Fibroblast of skin of right biceps (primary cell): ENCODE measurements around the gene WDR6.
"Not testable (repeated sequence)": the region's sequence is repeated elsewhere in the genome, so short reads cannot be mapped to it uniquely, and the experiment has no call there.

Experiments used
- DNase-seq: peaks from one replicate; pipeline ENCODE4 v3.0.0-alpha.2; 2013

The WDR6 gene

GRCh38 chr3:48990636-48991469 lies 16.3 kb upstream of the WDR6 start:
- DNase-seq, result peak; percentile 14

GRCh38 chr3:48991851-48992545 lies 15.2 kb upstream of the WDR6 start:
- no peak for DNase-seq

- no peak for DNase-seq
These were observed 13.4 kb upstream of the WDR6 start for GRCh38 chr3:48993834-48994233.

- DNase-seq, result no peak
These were observed 10.6 kb upstream of the WDR6 start for GRCh38 chr3:48996640-48997039.

GRCh38 chr3:48997102-48997635 lies 10.0 kb upstream of the WDR6 start:
- DNase-seq, result no peak

- no peak for DNase-seq
These were observed 9.2 kb upstream of the WDR6 start for GRCh38 chr3:48997714-48998637.

- DNase-seq, result no peak
These were observed 7.9 kb upstream of the WDR6 start for GRCh38 chr3:48999085-48999858.

GRCh38 chr3:49001155-49001554 lies 6.0 kb upstream of the WDR6 start:
- no peak for DNase-seq

- DNase-seq, result no peak
These were observed 2.6 kb upstream of the WDR6 start for GRCh38 chr3:49004352-49005302.

- no peak for DNase-seq
These were observed 1.9 kb upstream of the WDR6 start for GRCh38 chr3:49005303-49005680.

GRCh38 chr3:49005998-49006397 lies 1.2 kb upstream of the WDR6 start:
- no peak for DNase-seq

GRCh38 chr3:49006408-49007067 lies 653 bp upstream of the WDR6 start:
- DNase-seq, result no peak

- peak; percentile 93 for DNase-seq
These were observed 759 bp downstream of the WDR6 start for GRCh38 chr3:49007771-49008528.

- DNase-seq, result not testable (repeated sequence)
These were observed 1.4 kb downstream of the WDR6 start for GRCh38 chr3:49008627-49009026.

GRCh38 chr3:49009396-49009795 lies 2.2 kb downstream of the WDR6 start:
- DNase-seq, result no peak

GRCh38 chr3:49012441-49013017 lies 5.3 kb downstream of the WDR6 start:
- DNase-seq, result no peak

GRCh38 chr3:49013113-49013737 lies 6.0 kb downstream of the WDR6 start:
- DNase-seq, result no peak

GRCh38 chr3:49013738-49014660 lies 6.8 kb downstream of the WDR6 start:
- no peak for DNase-seq
